ENCODE results near the gene LRRFIP1.
A peak's percentile ranks its signal among the peaks of the same experiment; 100 is the strongest.
"Not testable (repeated sequence)": the region's sequence is repeated elsewhere in the genome, so short reads cannot be mapped to it uniquely, and the experiment has no call there.

The LRRFIP1 gene, protein sequence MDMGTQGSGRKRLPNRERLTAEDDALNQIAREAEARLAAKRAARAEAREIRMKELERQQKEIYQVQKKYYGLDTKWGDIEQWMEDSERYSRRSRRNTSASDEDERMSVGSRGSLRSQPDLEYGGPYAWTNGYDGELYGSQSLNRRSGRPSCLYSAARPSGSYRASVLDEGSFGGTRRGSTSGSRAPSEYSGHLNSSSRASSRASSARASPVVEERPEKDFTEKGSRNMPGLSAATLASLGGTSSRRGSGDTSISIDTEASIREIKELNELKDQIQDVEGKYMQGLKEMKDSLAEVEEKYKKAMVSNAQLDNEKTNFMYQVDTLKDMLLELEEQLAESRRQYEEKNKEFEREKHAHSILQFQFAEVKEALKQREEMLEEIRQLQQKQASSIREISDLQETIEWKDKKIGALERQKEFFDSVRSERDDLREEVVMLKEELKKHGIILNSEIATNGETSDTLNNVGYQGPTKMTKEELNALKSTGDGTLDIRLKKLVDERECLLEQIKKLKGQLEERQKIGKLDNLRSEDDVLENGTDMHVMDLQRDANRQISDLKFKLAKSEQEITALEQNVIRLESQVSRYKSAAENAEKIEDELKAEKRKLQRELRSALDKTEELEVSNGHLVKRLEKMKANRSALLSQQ

GRCh38 chr2:237627441-237628246 is at the start of gene LRRFIP1:
Gene LRRFIP1 (plus strand): TSS chr2:237627587. CDS start chr2:237627645, 58 bp downstream.
- no peak for DNase-seq (ENCODE audit: low spot score)

DNA sequence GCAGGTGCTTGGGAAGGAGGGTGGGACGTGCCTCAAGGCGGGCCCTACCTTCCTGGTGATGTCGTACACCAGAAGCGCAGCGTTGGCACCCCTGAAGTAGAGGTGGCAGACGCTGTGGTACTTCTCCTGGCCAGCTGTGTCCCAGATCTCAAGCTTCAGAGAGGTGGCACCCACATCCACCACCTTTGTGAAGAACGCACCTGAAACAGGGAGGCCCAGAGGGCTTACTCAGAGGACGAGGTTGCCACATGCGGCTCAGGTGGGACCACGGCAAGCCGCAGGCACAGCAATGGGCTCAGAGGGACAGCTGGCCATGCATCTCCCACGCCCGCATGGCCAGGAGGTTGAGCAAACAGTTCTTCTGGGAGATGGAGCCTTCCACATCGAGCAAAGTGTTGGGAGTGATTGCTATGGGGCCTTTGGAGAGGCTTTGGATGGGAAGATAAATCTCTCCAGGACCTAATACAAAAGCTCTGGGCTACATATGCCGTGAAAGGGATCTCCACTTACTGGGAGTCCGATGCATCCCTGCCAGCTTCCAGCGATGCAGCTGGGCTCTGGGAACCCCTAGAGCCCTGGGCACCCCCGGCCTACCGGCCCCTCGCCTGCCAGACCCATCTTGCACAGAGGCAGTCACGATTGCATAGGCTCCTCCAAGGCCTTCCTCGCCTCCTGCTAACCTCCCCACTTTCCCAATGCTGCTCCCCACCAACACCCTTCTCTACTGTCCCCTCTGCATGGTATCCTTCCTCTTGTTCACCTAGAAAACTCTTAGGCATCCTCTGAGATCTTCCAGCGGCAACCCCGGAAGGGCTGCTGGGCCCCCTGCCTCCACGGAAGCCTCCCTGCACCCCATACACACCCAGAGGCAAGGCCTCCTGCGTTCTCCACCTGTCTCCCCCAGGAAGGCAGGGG is 49.2 kb upstream of the LRRFIP1 start:
- no peak for DNase-seq (ENCODE audit: low spot score)

DNA sequence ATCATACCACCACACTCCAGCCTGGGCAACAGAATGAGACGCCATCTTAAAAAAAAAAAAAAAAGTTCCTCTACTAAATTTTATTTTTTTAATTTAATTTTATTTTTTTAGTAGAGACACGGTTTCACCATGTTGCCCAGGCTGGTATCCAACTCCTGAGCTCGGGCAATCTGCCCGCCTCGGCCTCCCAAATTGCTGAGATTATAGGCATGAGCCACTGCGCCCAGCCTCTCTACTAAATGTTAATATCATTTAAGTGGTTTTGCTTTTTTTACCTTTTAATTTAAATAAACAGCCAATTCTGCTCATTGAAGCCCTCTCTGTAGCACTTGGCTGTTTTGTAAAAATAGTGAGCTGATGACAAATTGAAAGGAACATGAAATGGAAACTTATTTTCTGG is 46.1 kb upstream of the LRRFIP1 start:
- no peak for DNase-seq (ENCODE audit: low spot score)

DNA sequence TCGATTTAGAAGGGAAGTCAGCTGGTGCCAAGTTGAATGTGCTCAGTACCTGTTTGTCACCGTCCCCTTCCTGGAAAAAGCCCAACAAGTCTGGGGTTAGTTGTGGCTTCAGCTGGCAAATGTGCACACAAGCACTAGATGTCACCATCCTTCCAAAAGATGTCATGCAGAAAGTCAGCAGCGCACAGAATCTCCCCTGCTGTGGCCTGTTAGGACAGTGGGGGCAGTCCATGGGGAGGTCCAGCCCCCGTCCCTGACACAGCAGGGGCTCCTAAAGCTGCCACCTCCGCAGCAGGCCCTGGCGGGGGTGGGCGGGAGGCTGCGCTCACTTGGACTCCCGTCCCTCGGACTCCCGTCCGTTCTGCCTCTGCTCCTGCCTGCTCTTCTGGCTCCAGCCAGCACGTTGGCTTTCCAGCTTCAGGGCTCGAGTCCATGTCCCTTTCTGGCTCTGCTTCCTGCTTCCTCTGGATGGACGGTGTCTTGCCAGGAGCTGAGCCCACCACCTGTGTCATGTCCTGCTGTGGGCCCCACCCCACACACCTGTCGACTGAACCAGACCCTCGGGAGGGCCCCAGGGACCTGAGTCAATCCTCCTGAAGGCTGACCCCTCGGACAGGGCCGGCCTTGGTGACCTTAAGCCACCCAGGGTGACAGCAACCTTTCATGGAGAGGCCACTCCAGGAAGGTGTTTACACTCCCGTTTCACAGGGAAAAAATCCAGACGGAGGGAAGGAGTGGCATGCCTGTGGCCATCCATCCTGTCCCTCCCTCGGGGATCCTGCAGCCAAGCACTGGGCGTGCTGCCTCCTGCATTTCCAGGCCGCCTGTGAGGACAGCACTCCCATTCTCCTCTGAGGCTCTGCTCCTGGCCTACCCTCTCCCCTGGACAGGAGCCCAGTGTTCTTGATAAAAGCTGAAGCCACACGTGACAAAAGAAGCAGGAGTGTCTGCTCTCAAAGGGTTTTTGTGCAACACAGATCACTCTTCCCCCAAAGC is 45.3 kb upstream of the LRRFIP1 start:
- peak; percentile 62 for DNase-seq (ENCODE audit: low spot score)

DNA sequence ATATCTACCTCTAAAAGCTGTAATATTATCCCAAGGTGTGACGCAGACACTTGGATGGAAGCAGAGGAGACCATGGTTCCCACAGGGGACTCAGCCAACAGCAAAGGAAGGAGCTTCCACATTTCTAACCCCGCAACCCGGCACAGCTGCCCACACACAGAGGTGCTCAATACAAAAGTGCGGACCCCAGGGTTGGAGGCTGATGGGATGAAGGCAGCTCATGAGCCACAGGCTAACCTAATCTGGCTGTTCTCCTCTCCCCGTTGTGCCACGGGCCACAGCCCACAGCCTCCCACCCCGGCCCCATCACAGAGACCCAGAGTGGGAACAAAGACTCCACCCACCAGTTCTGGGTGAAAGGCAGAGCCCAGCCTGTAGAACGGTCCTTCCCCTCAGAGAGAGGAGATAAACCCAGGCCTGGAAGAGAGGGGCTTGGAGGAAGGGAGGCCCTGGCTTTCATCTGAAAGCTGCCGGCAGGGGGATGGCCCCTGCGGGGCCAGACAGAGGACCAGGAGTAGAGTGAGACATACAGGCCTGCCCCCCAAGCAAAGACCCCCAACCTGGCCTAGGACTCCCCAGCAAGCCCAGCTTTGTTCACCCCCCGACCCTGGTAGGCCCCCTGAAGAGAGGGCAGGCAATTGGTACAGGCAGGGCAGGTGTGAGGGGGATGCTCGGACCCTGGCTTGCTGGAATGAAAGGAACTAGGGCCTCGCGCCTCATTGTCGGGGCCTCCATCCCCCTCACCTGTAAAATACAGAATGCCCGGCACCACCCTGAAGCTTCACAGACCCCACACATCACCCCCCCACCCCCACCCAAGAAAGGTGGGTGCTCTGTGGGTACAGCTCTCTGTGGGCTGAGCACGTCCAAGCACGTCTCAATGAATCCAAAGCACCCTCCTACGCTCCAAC is 43.7 kb upstream of the LRRFIP1 start:
- no peak for DNase-seq (ENCODE audit: low spot score)

- DNase-seq (ENCODE audit: low spot score): no peak
Measured at GRCh38 chr2:237585590-237586221, 41.7 kb upstream of the LRRFIP1 start.

DNA sequence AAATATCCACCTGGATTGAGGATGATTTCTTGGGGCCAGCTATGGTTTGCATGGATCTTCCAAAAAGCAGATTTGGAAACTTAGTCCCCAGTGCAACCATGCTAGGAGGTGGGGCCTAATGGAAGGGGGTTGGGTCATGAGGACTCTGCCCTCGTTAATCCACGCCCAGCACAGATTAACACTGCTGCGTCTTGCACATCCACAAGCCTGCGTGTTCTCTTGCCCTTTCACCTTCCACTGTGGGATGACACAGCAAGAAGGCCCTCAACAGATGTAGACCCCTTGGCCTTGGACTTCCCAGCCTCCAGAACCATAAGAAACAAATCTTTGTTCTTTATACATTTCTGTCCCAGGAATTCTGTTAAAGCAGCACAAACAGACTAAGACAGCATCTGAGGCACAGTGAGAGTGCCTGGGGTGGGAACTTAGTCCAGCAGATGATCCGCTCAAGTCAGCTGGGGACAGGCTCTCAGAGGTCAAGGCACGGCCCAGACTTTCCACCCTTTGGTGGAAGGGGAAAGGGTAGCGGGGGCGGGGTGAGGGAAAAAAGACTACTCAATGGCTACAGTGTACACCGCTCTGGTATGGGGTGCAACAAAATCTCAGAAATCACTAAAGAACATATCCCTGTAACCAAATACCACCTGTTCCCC is 39.2 kb upstream of the LRRFIP1 start:
- no peak for DNase-seq (ENCODE audit: low spot score)

DNA sequence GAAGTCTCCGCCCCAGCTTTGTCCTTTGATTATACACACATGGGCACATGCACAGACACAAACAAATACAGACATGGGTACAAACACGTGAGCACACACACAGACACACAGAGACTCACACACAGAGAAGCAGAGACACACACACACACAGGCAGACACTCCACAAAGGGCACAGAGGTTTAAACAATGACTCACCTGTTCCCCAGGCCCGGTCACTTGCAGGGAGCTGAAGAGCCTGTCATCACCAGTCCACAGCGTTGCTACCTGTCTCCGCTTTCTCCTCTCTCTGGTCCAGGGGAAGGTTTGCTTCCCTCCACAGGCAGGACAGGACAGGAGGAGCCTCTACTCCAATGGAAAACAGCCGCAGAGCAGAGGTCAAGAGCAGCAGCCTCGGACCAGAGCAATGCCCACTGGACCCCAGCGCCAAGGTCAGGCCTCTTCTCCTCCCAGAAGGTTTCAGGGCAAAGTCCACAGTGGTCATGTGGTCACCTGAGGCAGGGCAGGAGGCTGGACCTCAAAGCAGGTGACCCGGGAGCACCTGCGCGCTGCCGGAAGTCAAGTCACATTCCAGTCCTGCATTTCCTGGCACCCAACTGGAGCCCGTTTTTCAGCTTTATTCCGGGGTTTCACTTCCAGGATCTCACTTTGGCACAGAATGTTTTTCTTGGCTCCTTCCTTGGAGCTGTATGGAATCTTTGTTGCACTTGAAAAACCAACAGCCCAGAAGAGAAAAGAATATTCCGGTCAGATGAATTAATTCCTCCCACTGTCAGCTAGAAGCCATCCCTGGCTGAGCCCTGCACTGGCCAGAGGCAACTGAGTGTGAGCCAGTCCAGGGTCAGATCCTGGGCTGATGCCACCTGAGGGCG is 36.9 kb upstream of the LRRFIP1 start, which contains the start of gene RAB17:
Gene RAB17, minus strand, starts transcription at position 463 of the 869 bp plus-strand sequence. CDS start 4,580 bp downstream, outside the sequence.
- no peak for DNase-seq (ENCODE audit: low spot score)

- no peak for DNase-seq (ENCODE audit: low spot score)
Measured at GRCh38 chr2:237591141-237591881, 36.1 kb upstream of the LRRFIP1 start.

DNA sequence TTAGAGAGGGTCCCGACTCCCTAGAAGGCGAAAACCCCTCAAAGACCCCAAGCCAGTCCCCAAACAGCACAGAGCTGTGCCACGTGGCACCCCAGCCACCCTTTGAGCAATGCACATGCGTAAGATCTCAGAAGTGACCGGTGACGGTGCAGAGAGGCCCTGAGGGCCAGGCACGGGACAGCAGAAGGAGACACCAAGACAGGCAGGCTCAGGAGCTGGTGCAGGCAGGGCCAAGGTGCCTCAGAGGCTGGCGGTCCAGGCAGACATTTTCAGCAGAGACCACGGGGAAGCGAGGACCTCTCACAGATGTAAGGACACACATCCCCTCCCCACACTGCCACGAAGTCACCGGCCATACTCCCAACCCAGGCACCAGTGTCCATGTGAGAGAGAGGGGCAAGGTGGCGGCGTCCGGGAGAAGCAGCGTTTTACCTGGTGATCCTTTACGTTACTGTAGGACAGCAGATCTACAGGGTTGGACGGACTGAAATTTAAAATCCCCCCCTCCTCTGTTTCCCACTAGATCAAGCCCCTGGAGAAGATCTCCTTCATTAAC is 34.9 kb upstream of the LRRFIP1 start:
- no peak for DNase-seq (ENCODE audit: low spot score)

- DNase-seq (ENCODE audit: low spot score): no peak
Measured at GRCh38 chr2:237593036-237593435, 34.4 kb upstream of the LRRFIP1 start.

- no peak for DNase-seq (ENCODE audit: low spot score)
Measured at GRCh38 chr2:237593596-237594320, 33.6 kb upstream of the LRRFIP1 start.

GRCh38 chr2:237594514-237594871 is 32.9 kb upstream of the LRRFIP1 start:
- no peak for DNase-seq (ENCODE audit: low spot score)

DNA sequence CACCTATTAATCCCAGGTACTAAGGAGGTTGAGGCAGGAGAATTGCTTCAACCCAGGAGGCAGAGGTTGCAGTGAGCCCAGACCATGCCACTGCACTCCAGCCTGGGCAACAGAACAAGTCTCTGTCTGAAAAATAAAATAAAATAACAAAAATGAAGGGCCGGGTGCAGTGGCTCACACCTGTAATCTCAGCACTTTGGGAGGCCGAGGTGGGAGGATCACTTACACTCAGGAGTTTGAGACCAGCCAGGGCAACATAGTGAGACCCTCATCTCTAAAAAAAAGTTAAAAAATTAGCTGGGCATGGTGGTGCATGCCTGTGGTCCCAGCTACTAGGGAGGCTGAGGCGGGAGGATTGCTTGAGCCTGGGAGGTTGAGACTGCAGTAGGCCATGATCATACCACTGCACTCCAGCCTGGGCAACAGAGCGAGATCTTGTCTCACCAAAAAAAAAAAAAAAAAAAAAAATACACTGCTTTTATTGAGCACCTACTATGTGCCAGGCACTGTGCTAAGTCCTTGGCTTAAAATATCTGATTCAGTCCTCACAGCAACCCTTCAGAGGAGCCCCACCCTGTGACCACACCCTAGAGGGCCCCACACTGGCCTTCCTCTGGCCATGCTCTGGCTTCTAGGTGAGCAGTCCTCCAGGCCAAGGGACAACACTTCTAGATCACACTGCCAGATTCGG is 31.4 kb upstream of the LRRFIP1 start:
- DNase-seq (ENCODE audit: low spot score): not testable (repeated sequence)

Measured in activated CD4-positive, alpha-beta T cell treated with anti-CD3 and anti-CD28 coated beads, Interleukin-2, Interleukin-4, amounts not matched to agents 100 ng/mL and 50 ng/mL, durations not matched to agents 16 hours and 8 hours (primary cell).